ENCODE results near the gene SPC25. TPM values are rescaled to one million over a fixed set of nuclear protein-coding genes. Genes with fewer than 3 reads are reported as not detected.

The SPC25 gene
- total and polyA plus RNA-seq, 2 of the 13 experiments (the other 11 are each of a cell fraction or from before 2014, with no cell fraction given) = 11.3 to 26.5 TPM

- TF ChIP-seq AKNA (CRISPR knock-in tag; IDR thresholded peaks at IDR 0.05; ENCODE audit: borderline replicate concordance) (no peak), DBP (CRISPR knock-in tag; IDR thresholded peaks at IDR 0.05; ENCODE audit: not compliant biosample characterization) (no peak), REXO4 (CRISPR knock-in tag; IDR thresholded peaks at IDR 0.05; ENCODE audit: borderline replicate concordance) (no peak), BCL3 (CRISPR knock-in tag; IDR thresholded peaks at IDR 0.05) (peak; percentile 89), NAIF1 (CRISPR knock-in tag; IDR thresholded peaks at IDR 0.05; ENCODE audit: borderline replicate concordance) (no peak), MIER2 (CRISPR knock-in tag; IDR thresholded peaks at IDR 0.05) (no peak), ZNF580 (CRISPR knock-in tag; IDR thresholded peaks at IDR 0.05; ENCODE audit: borderline replicate concordance, low read depth) (peak; percentile 62; the same call in 1 of the 2 replicates), ZNF207 (IDR thresholded peaks at IDR 0.05; ENCODE audit: borderline replicate concordance) (no peak), IRF1 (CRISPR knock-in tag; IDR thresholded peaks at IDR 0.05; ENCODE audit: low read depth) (no peak), MTA3 (CRISPR knock-in tag; IDR thresholded peaks at IDR 0.05) (no peak), ZSCAN25 (CRISPR knock-in tag; IDR thresholded peaks at IDR 0.05) (0 out of 2 replicates have a peak, but pooled peaks have one; percentile 34), ZNF432 (CRISPR knock-in tag; IDR thresholded peaks at IDR 0.05; ENCODE audit: borderline replicate concordance) (no peak), ZNF678 (CRISPR knock-in tag; IDR thresholded peaks at IDR 0.05) (no peak), NFYC (CRISPR knock-in tag; IDR thresholded peaks at IDR 0.05) (peak; percentile 100), RARA (CRISPR knock-in tag; IDR thresholded peaks at IDR 0.05) (no peak), CBX2 (IDR thresholded peaks at IDR 0.05; ENCODE audit: low read depth, low read length) (no peak), CBX2 (CRISPR knock-in tag; IDR thresholded peaks at IDR 0.05; ENCODE audit: low read depth) (no peak), MLLT10 (CRISPR knock-in tag; IDR thresholded peaks at IDR 0.05) (no peak), MTF2 (CRISPR knock-in tag; IDR thresholded peaks at IDR 0.05; ENCODE audit: borderline replicate concordance) (no peak), ISX (CRISPR knock-in tag; conservative IDR thresholded peaks at IDR 0.05) (no peak), ZFAT (CRISPR knock-in tag; conservative IDR thresholded peaks at IDR 0.05) (0 out of 2 replicates have a peak, but pooled peaks have one; percentile 35), NR2F6 (IDR thresholded peaks at IDR 0.05) (no peak), NR2F6 (CRISPR knock-in tag; IDR thresholded peaks at IDR 0.05) (no peak)
Measured at GRCh38 chr2:168890006-168890782, at the start of gene SPC25 (continued).

Measured in HepG2 (cell line).